Adipocyte (in vitro differentiated cells): ENCODE data around the gene CNGA4.

Source experiments
- DNase-seq: peaks from one replicate; pipeline ENCODE4 v3.0.0-alpha.2; 2015; ENCODE audit warnings: low read depth
- H3K27me3 ChIP-seq: replicated peaks from 2 replicates; pipeline ENCODE4 v1.7.0; 2013; ENCODE audit warnings: mild to moderate bottlenecking, low read length, moderate library complexity; ENCODE audit not compliant: control insufficient read depth, insufficient read depth
- H3K36me3 ChIP-seq: 2 replicates; pipeline ENCODE4 v1.7.0; 2013; ENCODE audit warnings: low read length, mild to moderate bottlenecking, moderate library complexity; ENCODE audit not compliant: control insufficient read depth, insufficient read depth, severe bottlenecking
- H3K4me1 ChIP-seq: 2 replicates; pipeline ENCODE4 v1.7.0; 2013; ENCODE audit warnings: mild to moderate bottlenecking, low read length, moderate library complexity; ENCODE audit not compliant: control insufficient read depth, insufficient read depth
- H3K4me3 ChIP-seq: 2 replicates; pipeline ENCODE4 v1.7.0; 2013; ENCODE audit warnings: mild to moderate bottlenecking, low read length, moderate library complexity
- H3K9ac ChIP-seq: 2 replicates; pipeline ENCODE4 v1.7.0; 2013; ENCODE audit warnings: mild to moderate bottlenecking, low read length, moderate library complexity
- H3K9me3 ChIP-seq: 2 replicates; pipeline ENCODE4 v1.7.0; 2013; ENCODE audit warnings: mild to moderate bottlenecking, low read length, moderate library complexity; ENCODE audit not compliant: control insufficient read depth

Gene CNGA4, protein sequence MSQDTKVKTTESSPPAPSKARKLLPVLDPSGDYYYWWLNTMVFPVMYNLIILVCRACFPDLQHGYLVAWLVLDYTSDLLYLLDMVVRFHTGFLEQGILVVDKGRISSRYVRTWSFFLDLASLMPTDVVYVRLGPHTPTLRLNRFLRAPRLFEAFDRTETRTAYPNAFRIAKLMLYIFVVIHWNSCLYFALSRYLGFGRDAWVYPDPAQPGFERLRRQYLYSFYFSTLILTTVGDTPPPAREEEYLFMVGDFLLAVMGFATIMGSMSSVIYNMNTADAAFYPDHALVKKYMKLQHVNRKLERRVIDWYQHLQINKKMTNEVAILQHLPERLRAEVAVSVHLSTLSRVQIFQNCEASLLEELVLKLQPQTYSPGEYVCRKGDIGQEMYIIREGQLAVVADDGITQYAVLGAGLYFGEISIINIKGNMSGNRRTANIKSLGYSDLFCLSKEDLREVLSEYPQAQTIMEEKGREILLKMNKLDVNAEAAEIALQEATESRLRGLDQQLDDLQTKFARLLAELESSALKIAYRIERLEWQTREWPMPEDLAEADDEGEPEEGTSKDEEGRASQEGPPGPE

DNA sequence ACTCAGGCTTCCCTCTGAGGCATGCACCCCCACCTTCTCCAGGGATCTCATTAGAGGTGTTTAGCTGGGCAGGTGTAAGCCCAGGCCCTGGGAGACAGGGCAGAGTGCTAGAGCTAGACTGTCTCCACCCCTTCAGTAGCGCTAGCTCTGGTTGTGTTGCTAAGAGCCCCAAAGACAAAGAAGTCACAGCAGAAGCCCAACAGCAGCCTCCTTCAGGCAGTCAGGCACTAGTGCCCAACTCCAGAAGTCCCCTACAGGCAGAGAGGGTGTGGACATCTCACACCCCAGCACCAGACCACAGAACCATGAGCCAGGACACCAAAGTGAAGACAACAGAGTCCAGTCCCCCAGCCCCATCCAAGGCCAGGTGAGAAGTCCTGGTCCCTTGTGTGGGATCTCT lies at the start of gene CNGA4:
Gene CNGA4, plus strand, starts transcription at position 188 of the 400 bp plus-strand sequence. Its CDS starts 118 bp downstream, at position 306.
- Histone ChIP-seq H3K36me3 (no peaks in the 10 kb centered on the region), H3K4me1 (peaks cover 7% of the 10 kb centered on the region), H3K4me3 (no peak within 1 kb of the TSS), H3K9me3 (no peaks in the 10 kb centered on the region), H3K9ac (no peak within 1 kb of the TSS), H3K27me3 (no peaks in the 10 kb centered on the region)
- no peak for DNase-seq

DNA sequence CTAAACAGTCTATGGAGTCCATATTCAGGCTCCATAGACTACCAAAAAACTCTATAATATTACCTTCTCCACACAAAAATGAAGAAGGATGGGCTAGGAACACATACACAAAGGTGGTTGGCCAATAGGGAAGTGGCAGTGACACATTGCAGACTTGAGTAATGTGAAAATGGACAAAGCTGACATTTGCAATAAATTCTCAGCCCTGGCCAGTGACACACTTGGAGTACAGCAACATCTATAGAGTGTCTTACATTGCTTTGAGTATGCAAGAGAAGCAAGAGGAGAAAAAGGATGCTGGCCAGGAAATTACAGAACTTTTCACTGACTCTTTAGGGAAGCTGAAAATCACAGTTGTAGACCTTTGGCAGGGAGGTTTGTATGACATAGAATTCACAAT lies 47.1 kb upstream of the CNGA4 start:
- H3K27me3 ChIP-seq: no peaks in the 10 kb centered on the region
- H3K9ac ChIP-seq: no peak overlapping the region
- H3K4me1 ChIP-seq: no peaks in the 10 kb centered on the region
- no peaks in the 10 kb centered on the region for H3K36me3 ChIP-seq
- no peaks in the 10 kb centered on the region for H3K9me3 ChIP-seq
- H3K4me3 ChIP-seq: no peak overlapping the region
- no peak for DNase-seq

DNA sequence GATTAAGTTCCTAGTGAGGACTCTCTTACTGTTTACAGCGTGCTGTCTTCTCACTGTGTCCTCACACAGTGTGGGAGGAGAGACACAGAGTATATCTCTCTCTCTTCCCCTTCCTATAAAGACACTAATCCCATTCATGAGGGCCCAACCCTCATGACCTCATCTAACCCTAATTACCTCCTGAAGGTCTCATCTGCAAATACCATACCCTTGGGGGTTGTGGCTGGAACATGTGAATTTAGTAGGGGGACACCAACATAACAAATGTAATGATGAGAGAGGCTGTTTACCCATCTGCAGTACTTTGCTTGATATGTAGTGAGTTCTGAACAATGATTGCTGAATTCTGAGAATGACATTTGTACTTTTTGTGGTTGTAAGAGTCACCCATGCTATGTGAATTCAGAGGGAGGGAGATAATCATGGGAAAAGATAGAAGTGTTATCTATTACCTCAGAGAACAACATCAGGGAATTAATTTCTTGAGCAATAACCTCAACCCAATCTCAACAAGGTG lies 44.8 kb upstream of the CNGA4 start:
- no peak overlapping the region for H3K4me3 ChIP-seq
- no peaks in the 10 kb centered on the region for H3K36me3 ChIP-seq
- H3K9ac ChIP-seq: no peak overlapping the region
- H3K27me3 ChIP-seq: no peaks in the 10 kb centered on the region
- no peak for DNase-seq
- no peaks in the 10 kb centered on the region for H3K9me3 ChIP-seq
- H3K4me1 ChIP-seq: no peaks in the 10 kb centered on the region

DNA sequence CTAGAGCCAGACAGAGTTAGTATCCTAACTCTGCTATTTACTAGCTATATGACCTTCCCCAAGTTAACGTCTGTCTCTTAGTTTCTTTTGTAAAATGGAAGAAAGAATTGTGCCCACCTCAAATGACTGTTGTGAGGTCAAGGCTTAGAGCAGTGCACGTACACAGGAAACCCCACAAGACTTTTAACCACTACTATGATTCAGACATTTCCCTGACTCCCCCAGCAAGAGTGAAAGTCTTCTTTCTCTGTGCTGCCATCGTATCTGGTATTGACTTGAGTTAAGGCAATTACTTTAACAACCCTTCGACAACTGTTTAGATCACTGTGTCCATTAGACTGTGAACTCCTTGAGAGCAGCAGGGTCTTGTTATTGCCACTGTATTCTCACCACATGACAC lies 42.5 kb upstream of the CNGA4 start:
- DNase-seq: no peak
- Histone ChIP-seq H3K9me3 (no peaks in the 10 kb centered on the region), H3K4me3 (no peak overlapping the region), H3K27me3 (no peaks in the 10 kb centered on the region), H3K4me1 (peaks cover 4% of the 10 kb centered on the region), H3K9ac (no peak overlapping the region), H3K36me3 (no peaks in the 10 kb centered on the region)

DNA sequence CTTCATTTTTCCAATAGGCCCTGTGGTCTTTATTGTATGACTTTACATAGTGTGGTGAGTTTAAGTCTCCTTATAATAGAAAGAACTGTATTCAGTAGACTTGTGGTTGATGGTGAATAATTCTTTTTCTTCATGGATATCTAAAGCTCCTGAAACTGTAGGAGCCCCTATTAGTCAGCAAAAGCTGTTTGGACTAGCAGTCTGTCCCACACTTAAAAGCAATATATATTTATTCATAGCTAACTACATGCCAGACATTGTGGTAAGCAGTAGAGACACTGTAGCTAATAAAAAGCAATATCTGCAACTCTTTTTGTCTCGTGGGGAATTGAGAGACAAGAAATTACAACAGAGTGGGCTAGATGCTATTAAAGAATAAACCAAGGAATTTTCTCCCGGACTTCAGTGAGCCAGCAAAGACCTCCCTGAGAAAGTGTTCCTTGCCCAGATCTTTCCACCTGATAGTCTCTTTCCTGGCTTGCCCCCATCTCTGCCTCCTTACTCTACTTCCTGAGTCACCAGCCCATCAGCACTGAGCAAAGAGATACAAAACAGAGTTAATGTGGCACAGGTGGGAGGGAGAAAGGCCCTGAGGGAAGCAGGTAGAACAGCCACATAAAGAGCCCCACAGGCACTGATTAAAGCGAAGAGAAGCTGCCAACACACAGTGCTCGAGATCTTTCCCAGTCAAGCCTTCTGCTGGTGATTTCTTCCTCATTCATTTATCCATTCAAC lies 41.3 kb upstream of the CNGA4 start:
- Histone ChIP-seq H3K27me3 (no peaks in the 10 kb centered on the region), H3K9me3 (no peaks in the 10 kb centered on the region), H3K9ac (no peak overlapping the region), H3K4me1 (peaks cover 11% of the 10 kb centered on the region), H3K4me3 (no peak overlapping the region), H3K36me3 (no peaks in the 10 kb centered on the region)
- no peak for DNase-seq

DNA sequence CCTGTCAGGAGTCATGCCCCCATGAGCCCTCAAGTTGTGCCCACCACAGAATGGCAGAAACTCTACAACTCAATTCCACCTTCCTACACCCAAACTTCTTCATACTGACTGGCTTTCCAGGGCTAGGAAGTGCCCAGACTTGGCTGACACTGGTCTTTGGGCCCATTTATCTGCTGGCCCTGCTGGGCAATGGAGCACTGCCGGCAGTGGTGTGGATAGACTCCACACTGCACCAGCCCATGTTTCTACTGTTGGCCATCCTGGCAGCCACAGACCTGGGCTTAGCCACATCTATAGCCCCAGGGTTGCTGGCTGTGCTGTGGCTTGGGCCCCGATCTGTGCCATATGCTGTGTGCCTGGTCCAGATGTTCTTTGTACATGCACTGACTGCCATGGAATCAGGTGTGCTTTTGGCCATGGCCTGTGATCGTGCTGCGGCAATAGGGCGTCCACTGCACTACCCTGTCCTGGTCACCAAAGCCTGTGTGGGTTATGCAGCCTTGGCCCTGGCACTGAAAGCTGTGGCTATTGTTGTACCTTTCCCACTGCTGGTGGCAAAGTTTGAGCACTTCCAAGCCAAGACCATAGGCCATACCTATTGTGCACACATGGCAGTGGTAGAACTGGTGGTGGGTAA lies 39.6 kb upstream of the CNGA4 start, which contains the start of gene OR52W1:
Gene OR52W1, plus strand, starts transcription at position 51 of the 637 bp plus-strand sequence. Its CDS starts 0 bp downstream, at position 51.
- DNase-seq: no peak
- Histone ChIP-seq H3K36me3 (peaks cover 1% of the 10 kb centered on the region), H3K4me1 (peaks cover 11% of the 10 kb centered on the region), H3K9me3 (no peaks in the 10 kb centered on the region), H3K4me3 (no peak within 1 kb of the TSS), H3K27me3 (no peaks in the 10 kb centered on the region), H3K9ac (no peak within 1 kb of the TSS)

DNA sequence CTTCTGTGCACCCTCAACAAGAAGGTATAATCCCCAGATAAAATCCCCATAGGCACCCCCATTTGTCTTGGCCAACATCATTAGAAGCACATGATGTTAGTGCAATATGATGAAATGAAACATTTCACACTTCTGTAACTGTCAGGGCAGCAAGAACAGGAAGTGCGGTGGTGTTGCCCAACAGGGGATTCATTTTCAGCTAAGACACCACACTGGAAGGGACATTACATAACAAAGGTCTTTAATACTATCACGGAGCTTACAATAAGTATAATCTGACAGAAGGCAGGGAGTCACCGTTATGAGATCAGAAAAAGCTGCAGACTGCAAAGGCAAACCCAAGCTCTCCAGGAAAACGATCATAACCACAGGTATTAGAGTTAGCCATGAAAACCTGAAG lies 37.9 kb upstream of the CNGA4 start:
- Histone ChIP-seq H3K27me3 (no peaks in the 10 kb centered on the region), H3K4me1 (peaks cover 11% of the 10 kb centered on the region), H3K4me3 (no peak overlapping the region), H3K36me3 (peaks cover 9% of the 10 kb centered on the region), H3K9ac (no peak overlapping the region), H3K9me3 (no peaks in the 10 kb centered on the region)
- no peak for DNase-seq

DNA sequence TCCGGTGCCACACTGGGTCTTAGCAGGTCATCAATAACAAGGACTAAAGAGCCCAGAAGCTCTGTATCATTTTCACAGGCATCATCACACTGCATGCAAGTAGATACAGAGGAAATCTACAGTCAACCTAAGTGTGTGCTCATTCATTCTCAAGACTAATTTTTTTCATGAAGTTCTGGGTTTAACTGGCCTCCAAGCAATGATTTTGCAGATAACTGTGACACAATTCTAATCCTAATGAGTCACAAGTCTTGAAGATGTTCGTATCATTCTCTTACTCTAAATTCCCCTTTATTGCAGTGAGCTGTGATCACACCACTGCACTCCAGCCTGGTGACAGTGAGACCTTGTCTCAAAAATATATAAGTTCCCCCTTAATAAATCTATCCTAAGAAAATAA lies 37.4 kb upstream of the CNGA4 start:
- peaks cover 9% of the 10 kb centered on the region for H3K36me3 ChIP-seq
- no peak for DNase-seq
- H3K4me1 ChIP-seq: peaks cover 11% of the 10 kb centered on the region
- no peak overlapping the region for H3K9ac ChIP-seq
- H3K4me3 ChIP-seq: no peak overlapping the region
- no peaks in the 10 kb centered on the region for H3K27me3 ChIP-seq
- H3K9me3 ChIP-seq: no peaks in the 10 kb centered on the region

DNA sequence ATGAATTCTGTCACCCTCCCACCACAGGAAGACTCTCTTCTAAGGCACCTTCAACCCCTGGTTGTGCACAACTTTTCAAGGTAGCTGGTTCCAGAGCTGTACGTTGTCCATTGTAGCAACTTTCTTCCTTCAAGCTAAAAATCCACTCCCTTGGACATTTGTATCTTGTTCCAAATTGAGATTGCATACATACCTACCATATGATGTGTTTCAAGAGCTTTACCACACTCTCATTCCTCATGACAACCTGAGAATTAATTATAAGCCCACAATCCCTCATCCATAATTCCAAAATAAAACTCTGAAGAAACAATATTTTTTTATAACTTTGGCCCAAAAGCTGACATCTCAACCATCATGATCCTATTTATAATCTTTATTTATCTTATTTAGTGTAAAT lies 36.8 kb upstream of the CNGA4 start:
- peak; percentile 11 for DNase-seq
- Histone ChIP-seq H3K9me3 (no peaks in the 10 kb centered on the region), H3K36me3 (peaks cover 9% of the 10 kb centered on the region)

DNA sequence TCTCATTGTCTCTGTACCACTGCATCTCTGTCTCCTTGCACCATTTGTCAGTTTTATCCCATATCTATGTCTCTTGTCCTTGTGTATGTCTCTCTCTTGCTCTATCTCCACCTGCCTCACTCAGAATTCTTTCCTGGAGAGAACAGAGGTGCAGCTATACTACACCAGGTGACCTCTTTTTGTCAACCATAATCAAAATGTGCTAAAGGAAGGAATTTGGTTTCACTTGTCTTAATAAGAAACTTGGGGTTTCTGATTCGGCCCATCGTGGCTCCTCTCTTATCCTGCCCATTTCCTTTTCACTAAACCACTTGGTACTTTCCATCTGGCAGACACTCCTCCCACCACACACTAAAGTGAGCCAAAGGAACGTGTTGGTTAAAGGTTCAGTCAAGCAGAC lies 35.6 kb upstream of the CNGA4 start:
- peaks cover 9% of the 10 kb centered on the region for H3K36me3 ChIP-seq
- H3K9ac ChIP-seq: no peak overlapping the region
- H3K9me3 ChIP-seq: no peaks in the 10 kb centered on the region
- H3K4me1 ChIP-seq: peaks cover 11% of the 10 kb centered on the region
- H3K4me3 ChIP-seq: no peak overlapping the region
- H3K27me3 ChIP-seq: no peaks in the 10 kb centered on the region
- no peak for DNase-seq

More for the DNA sequence above, 36.8 kb upstream of the CNGA4 start:
- Histone ChIP-seq H3K4me1 (peaks cover 11% of the 10 kb centered on the region), H3K27me3 (no peaks in the 10 kb centered on the region), H3K9ac (no peak overlapping the region), H3K4me3 (no peak overlapping the region)

DNA sequence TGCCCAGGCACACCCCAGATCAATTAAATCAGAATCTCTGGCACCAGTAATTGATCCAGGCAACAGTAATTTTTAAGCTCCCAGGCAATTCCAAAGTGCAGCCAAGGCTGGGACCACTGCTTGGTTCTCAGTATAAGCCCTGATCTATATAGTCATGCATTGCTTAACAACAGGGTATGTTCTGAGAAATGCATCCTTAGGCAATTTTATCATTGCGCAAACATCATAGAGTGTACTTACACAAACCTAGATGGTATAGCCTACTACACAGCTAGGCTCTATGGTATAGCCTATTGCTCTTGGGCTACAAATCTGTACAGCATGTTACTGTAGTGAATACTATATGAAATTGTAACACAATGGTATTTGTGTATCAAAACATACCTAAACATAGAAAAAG lies 34.2 kb upstream of the CNGA4 start:
- peaks cover 11% of the 10 kb centered on the region for H3K4me1 ChIP-seq
- H3K9ac ChIP-seq: no peak overlapping the region
- H3K27me3 ChIP-seq: no peaks in the 10 kb centered on the region
- no peaks in the 10 kb centered on the region for H3K9me3 ChIP-seq
- H3K36me3 ChIP-seq: peaks cover 15% of the 10 kb centered on the region
- H3K4me3 ChIP-seq: no peak overlapping the region
- peak; percentile 18 for DNase-seq
